ENCODE results near the gene RARRES2.
"Not testable (repeated sequence)": the region's sequence is repeated elsewhere in the genome, so short reads cannot be mapped to it uniquely, and the experiment has no call there.

The RARRES2 gene

GRCh38 chr7:150341263-150342120 lies at the start of gene RARRES2:
RARRES2 (minus strand) TSS chr7:150341629; CDS start chr7:150340609, 1,020 bp downstream.
- no peak for DNase-seq

GRCh38 chr7:150390205-150390604 lies 48.8 kb upstream of the RARRES2 start:
- no peak for DNase-seq

GRCh38 chr7:150389532-150389816 lies 48.0 kb upstream of the RARRES2 start:
- no peak for DNase-seq

- DNase-seq = no peak
These were observed 47.5 kb upstream of the RARRES2 start for GRCh38 chr7:150388709-150389531.

GRCh38 chr7:150388306-150388705 lies 46.9 kb upstream of the RARRES2 start:
- no peak for DNase-seq

GRCh38 chr7:150385884-150386283 lies 44.5 kb upstream of the RARRES2 start:
- DNase-seq = not testable (repeated sequence)

GRCh38 chr7:150385302-150385723 lies 43.9 kb upstream of the RARRES2 start:
- DNase-seq = no peak

GRCh38 chr7:150384406-150385301 lies 43.2 kb upstream of the RARRES2 start:
- no peak for DNase-seq

GRCh38 chr7:150383710-150384397 lies 42.4 kb upstream of the RARRES2 start:
- no peak for DNase-seq

GRCh38 chr7:150382844-150383225 lies 41.4 kb upstream of the RARRES2 start:
- no peak for DNase-seq

- no peak for DNase-seq
These were observed 40.9 kb upstream of the RARRES2 start for GRCh38 chr7:150382123-150382843.

GRCh38 chr7:150381785-150382122 lies 40.3 kb upstream of the RARRES2 start:
- DNase-seq = no peak

- no peak for DNase-seq
These were observed 39.7 kb upstream of the RARRES2 start for GRCh38 chr7:150381096-150381495.

GRCh38 chr7:150380463-150380862 lies 39.0 kb upstream of the RARRES2 start:
- no peak for DNase-seq

GRCh38 chr7:150379441-150380379 lies 38.3 kb upstream of the RARRES2 start:
- DNase-seq = no peak

GRCh38 chr7:150378853-150379440 lies 37.5 kb upstream of the RARRES2 start, which contains the start of gene ZNF775:
ZNF775 (plus strand) TSS chr7:150379330; CDS start chr7:150388471, 9,141 bp downstream.
- peak; percentile 93 for DNase-seq

GRCh38 chr7:150378115-150378852 lies 36.9 kb upstream of the RARRES2 start:
- DNase-seq = peak; percentile 60

- no peak for DNase-seq
These were observed 36.2 kb upstream of the RARRES2 start for GRCh38 chr7:150377635-150378034.

GRCh38 chr7:150377196-150377595 lies 35.8 kb upstream of the RARRES2 start:
- DNase-seq = no peak
